GM18505 (cell line): ENCODE results near the gene PAX6.

Experiments
- ATAC-seq: cut with Tn5 transposase; IDR thresholded peaks from one replicate; pipeline ENCODE4 v1.9.1; 2021; ENCODE audit not compliant: unreplicated experiment
- POLR2A ChIP-seq: IDR thresholded peaks from 4 replicates; pipeline ENCODE4 v1.6.1; 2011; ENCODE audit warnings: borderline replicate concordance; ENCODE audit not compliant: insufficient read depth, insufficient read length; ENCODE audit errors: extremely low read depth

The PAX6 gene

GRCh38 chr11:31794548-31794947, 16.6 kb downstream of the PAX6 start:
- no peak for TF ChIP-seq POLR2A
- ATAC-seq, result no peak

GRCh38 chr11:31793264-31793663, 17.9 kb downstream of the PAX6 start:
- ATAC-seq, result no peak
- TF ChIP-seq POLR2A, result no peak

GRCh38 chr11:31792456-31792855, 18.7 kb downstream of the PAX6 start:
- ATAC-seq, result no peak
- no peak for TF ChIP-seq POLR2A

DNA sequence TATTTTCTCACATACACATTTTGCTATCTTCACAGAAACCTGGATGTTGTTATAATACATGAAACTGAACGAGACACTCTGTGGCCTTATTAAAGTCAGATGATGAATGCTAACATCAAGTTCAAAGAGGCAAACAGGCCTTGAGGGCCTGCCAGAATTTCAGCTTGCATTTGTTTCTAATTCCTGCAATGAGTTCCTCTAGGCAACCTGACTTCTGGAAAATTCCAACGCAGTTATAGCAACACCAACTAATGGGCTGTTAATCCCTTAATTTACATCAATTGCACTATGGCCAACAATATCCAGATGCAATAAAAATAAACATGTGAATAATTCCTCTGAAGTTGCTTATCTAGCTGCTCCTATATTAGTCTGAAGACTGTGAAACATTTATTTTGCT, 19.1 kb downstream of the PAX6 start:
- no peak for TF ChIP-seq POLR2A
- ATAC-seq, result no peak

DNA sequence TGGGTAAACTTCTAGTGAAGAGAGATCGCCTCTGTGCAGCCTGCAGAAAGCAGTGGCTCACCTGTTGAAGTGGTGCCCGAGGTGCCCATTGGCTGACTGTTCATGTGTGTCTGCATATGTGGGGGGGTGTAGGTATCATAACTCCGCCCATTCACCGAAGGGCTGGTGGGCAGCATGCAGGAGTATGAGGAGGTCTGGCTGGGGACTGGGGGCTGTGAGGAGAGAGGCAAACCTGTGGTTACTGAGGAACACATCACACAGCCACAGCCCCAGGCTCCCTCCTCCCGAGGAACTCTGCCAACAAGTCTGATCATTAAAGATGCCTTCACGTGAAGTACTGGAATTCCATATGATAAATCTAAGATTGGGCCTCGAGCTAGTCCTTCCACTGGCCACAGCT, 20.5 kb downstream of the PAX6 start:
- no peak for ATAC-seq

DNA sequence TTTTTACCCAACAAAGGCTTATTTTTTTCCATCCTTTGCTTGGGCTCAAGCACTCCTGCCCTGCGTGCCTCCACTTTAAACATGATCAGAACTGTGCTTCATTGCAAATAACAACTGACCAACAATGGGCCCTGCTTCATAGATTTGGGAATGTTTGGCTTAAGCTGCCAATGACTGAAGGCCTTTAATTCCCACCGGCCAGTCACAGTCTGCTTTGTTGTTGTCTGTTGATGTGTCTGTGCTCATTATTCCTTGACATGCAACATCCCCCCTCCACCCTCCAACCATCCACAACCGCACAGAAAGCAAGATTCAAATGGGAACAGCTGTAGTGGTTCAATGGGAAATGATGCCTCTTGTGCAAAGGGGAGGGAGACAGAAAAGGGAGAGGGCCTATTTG, 23.0 kb downstream of the PAX6 start:
- ATAC-seq, result no peak
- TF ChIP-seq POLR2A, result no peak

More for the DNA sequence above, 20.5 kb downstream of the PAX6 start:
- TF ChIP-seq POLR2A, result no peak

- TF ChIP-seq POLR2A, result no peak
- ATAC-seq, result no peak
These were observed 24.0 kb downstream of the PAX6 start for GRCh38 chr11:31786996-31787685.

DNA sequence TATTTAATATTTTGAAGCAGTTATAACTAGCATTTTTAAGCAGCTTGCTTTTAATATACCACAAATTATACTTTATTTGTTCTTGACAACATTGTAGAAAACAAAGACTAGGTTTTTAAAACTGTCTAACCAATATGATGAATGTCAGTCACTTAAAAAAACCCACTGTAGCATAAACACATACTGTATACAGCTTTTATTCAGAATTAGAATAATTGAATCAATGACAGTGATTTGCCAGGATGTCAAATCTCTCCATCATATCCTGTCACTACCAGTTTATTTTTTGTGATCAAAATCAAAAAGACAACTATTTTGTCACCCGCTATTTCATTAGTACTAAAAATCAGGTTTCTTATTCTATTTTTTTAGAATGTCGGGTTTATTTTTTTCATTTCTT, 26.5 kb downstream of the PAX6 start:
- TF ChIP-seq POLR2A, result no peak
- no peak for ATAC-seq

- no peak for TF ChIP-seq POLR2A
- ATAC-seq, result no peak
These were observed 27.9 kb downstream of the PAX6 start for GRCh38 chr11:31783252-31783651.

DNA sequence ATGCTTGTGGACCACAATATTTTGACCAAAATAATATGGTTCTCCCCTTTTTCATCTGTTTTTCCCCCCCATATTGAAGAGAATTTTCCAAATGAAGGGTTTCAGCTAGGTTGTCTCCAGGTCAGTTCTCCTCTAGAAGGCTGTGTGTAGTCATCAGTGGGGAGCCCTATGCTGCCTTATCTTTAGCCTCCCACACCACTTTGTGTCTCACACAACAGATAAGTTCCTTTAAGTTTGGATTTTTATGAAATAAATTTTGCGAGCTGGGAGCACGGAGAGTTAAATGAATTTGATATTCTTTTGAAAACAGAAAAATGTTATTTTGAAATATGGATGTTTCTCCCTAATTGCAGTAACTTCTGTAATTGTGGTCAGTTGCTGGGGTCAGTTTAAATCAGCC, 28.9 kb downstream of the PAX6 start:
- no peak for ATAC-seq
- TF ChIP-seq POLR2A, result no peak

DNA sequence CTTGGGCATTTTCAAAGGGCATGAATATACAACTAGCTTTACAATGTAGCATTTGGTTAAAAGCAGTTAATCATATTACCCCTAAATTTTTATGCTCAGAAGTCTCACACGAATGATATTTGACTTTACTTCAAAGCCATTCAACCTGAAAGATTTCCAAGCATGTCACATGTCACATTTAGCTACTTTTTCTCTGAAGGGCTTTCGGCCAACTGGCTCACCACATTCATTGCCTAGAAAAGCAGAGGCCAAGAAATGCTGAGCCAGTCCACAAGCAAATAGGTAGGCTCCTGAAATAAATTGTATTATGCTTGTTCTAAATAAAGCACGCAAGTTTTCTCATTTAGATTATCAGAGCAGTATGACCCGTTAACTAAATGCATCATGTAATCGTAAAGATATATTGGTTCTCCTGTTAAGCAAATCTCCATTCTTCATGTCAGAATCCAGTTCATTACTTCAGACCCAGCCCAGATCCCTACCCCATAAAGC, 30.6 kb downstream of the PAX6 start:
- TF ChIP-seq POLR2A, result no peak

DNA sequence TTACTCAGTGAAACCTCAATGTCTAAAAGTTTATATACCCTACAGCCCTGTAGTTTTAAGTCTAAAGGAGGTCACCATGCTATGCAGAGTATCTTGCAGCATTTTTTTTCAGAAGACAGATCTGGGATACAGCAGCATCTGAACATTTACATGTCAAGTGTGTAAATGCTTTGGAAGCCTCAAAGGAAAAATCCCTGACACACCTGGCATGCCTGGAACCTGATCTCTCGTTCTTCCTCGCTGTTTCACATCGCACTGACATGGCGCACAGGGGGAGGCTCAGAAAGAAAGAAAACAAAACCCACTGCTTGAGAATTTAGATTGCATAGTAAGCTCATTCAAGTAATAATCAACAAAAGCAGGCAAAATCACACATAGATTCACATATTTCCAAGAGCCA, 31.0 kb downstream of the PAX6 start:
- ATAC-seq, result no peak

More for the DNA sequence above, 30.6 kb downstream of the PAX6 start:
- ATAC-seq, result no peak

DNA sequence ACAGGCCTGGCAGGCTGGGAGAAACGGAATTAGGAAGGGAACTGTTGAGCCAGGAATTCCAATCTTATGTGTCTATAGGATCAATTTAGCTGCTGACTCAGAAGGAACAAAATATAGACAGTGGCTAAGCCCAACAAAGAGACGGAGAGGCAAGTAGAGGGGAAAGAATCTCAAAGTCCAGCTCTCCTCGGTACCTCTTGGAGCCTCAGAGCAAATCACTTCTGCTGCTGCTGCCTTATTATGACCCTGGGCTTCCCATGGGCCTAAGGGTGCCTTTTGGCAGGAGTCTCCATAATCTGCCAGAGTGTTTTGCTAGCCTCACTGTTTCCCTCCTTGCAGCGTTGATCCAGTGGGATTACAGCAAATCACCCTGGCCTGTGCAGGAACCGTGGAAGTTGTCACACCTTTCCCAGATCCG, 31.7 kb downstream of the PAX6 start:
- ATAC-seq, result no peak
- no peak for TF ChIP-seq POLR2A

More for the DNA sequence above, 31.0 kb downstream of the PAX6 start:
- TF ChIP-seq POLR2A, result no peak

DNA sequence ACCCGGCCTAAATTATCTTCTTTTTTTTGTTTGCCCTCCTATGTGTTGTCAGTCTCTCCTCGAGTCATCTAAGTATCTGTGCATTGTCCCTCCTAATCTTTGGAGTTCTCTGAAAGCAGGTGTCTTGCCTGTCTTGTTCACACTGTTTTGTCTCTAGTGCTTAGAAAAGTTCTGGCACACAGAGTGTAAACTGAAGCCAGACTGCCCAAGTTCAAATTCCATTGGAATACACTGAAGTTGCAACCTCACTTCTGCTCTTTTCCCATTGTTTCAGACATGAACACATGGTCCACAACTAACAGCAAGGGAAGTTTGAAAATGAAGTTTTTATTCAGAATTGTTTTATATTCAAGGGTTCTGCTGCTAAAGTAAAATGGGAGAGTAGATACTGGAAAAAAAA, 38.7 kb downstream of the PAX6 start:
- no peak for ATAC-seq

DNA sequence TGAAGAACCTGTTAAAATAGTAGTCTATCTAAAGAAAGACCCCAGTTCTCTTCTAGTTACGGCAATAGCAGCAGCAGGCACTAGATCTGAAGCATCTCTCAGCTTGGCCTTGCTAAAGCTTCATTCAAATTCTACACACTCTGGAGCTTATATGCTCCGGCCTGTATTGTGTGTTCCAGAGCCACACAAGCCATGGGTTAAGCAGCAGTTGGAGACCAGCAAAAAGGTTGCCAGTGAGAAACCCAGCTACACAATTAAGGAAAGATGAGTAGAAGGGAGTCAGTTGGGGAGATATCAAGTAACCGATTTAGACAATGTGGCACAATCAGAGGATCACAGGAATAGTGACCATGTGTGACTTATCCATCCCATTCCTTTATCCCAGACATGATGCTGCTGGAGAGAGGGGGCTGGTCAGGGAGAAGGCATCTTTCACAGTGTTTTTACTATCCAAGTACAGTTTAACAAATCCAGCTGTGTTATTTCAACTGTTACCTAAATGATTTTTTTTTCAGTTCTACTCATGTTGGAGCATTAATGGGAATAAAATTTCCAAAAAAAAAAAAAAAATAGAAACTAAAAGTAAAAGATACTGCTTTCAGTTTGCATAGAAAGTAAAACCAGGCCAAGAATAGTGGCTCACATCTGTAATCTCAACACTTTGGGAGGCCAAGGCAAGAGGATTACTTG, 41.0 kb downstream of the PAX6 start:
- TF ChIP-seq POLR2A, result no peak
- no peak for ATAC-seq

More for the DNA sequence above, 38.7 kb downstream of the PAX6 start:
- no peak for TF ChIP-seq POLR2A
